HG03442 (cell line): Measurements from ENCODE around the gene CASK.

Experiments used
- ATAC-seq: cut with Tn5 transposase; IDR thresholded peaks from one replicate; pipeline ENCODE4 v1.9.1; 2021; ENCODE audit warnings: mild to moderate bottlenecking, moderate library complexity; ENCODE audit not compliant: unreplicated experiment

Gene CASK

GRCh38 chrX:41923211-41923977 is at the start of gene CASK:
Gene CASK, minus strand, starts transcription at chrX:41923554. Its CDS starts 566 bp downstream, at chrX:41922988.
- ATAC-seq = peak; percentile 79

GRCh38 chrX:41971346-41971745 is 48.0 kb upstream of the CASK start:
- ATAC-seq = no peak

GRCh38 chrX:41970419-41970818 is 47.1 kb upstream of the CASK start:
- no peak for ATAC-seq

- ATAC-seq = no peak
These were observed 40.0 kb upstream of the CASK start for GRCh38 chrX:41963348-41963747.

- no peak for ATAC-seq
These were observed 36.8 kb upstream of the CASK start for GRCh38 chrX:41960142-41960541.

- ATAC-seq = no peak
These were observed 35.5 kb upstream of the CASK start for GRCh38 chrX:41958861-41959260.

GRCh38 chrX:41956027-41956426 is 32.7 kb upstream of the CASK start:
- no peak for ATAC-seq

- no peak for ATAC-seq
These were observed 28.7 kb upstream of the CASK start for GRCh38 chrX:41952102-41952501.

GRCh38 chrX:41946989-41947612 is 23.7 kb upstream of the CASK start:
- ATAC-seq = no peak

- no peak for ATAC-seq
These were observed 22.9 kb upstream of the CASK start for GRCh38 chrX:41946235-41946634.

- ATAC-seq = no peak
These were observed 12.5 kb upstream of the CASK start for GRCh38 chrX:41935832-41936231.

GRCh38 chrX:41933546-41933945 is 10.2 kb upstream of the CASK start:
- ATAC-seq = no peak

- no peak for ATAC-seq
These were observed 9.5 kb upstream of the CASK start for GRCh38 chrX:41932885-41933284.

- no peak for ATAC-seq
These were observed 8.2 kb upstream of the CASK start for GRCh38 chrX:41931591-41931990.

- no peak for ATAC-seq
These were observed 777 bp upstream of the CASK start for GRCh38 chrX:41923978-41924683.

GRCh38 chrX:41922431-41923151 is 763 bp downstream of the CASK start:
- ATAC-seq = peak; percentile 18

- ATAC-seq = no peak
These were observed 1.6 kb downstream of the CASK start for GRCh38 chrX:41921492-41922430.

GRCh38 chrX:41919870-41920269 is 3.5 kb downstream of the CASK start:
- no peak for ATAC-seq

- no peak for ATAC-seq
These were observed 5.8 kb downstream of the CASK start for GRCh38 chrX:41917517-41917916.

- ATAC-seq = no peak
These were observed 9.9 kb downstream of the CASK start for GRCh38 chrX:41913476-41913875.
